NCI-H446 (cell line): ENCODE results near the gene PMEPA1.

Experiments used
- DNase-seq, 2 experiments: peaks; one replicate each; lab custom pipeline; 2025; lab: John Stamatoyannopoulos, UW

The PMEPA1 gene

GRCh38 chr20:57709823-57710799 lies at the start of gene PMEPA1:
Gene PMEPA1 (minus strand): TSS chr20:57710015. CDS start chr20:57709582, 433 bp downstream.
- peak; percentile 90 to 96 for DNase-seq

DNA sequence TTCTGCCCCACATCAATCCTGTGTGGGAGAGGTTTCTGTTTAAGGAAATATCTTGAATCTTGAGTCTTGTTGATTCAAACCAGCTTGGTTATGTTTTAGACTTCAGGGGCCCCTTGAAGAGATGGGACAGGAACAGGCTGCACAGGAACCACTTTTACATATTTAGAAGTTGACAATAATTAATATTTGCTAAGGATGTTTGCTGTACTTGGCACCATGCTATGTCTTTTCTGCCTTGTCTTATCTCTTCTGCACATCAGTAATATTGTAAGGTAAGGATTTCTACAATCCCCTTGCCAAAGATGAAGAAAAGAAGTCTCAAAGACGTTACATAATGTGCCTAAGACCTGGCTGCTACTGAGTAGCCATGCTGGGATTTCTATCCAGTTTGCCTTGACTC lies 48.0 kb upstream of the PMEPA1 start:
- DNase-seq, result no peak

DNA sequence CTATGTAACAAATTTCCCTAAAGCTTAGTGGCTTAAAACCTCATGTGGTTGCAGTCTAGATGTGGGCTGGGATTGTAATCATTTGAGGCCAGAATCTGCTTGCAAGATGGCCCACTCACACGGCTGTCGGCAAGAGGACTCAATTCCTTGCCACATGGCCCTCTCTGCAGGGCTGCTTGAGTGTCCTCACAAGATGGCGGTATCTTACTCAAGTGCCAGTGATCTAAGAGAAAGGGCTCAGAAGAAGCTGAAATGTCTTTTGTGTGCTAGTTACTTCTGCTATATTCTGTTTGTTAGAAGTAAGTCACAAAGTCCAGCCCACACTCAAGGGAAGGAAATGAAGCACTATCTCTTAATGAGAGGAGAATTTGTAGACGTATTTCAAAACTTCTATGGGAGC lies 47.1 kb upstream of the PMEPA1 start:
- DNase-seq, result no peak

DNA sequence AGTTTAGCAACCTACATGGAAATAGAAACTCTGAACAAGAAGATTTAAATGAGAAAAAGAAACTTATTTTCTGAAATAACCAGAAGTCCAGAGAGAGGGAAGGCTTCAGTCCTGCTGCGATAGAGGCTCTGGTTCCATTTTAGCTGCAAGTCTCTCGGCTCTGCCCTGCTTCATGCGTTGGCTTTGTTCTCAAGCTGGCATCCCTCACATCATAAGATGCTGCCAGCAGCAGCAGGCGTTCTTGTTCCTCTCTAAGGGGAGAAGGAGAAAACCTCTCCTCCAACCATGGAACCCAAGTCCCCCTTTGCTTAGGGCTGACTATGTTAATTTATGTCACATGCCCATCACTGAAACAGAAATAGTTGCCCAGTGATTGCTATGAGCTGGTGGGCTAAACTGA lies 46.4 kb upstream of the PMEPA1 start:
- no peak for DNase-seq

DNA sequence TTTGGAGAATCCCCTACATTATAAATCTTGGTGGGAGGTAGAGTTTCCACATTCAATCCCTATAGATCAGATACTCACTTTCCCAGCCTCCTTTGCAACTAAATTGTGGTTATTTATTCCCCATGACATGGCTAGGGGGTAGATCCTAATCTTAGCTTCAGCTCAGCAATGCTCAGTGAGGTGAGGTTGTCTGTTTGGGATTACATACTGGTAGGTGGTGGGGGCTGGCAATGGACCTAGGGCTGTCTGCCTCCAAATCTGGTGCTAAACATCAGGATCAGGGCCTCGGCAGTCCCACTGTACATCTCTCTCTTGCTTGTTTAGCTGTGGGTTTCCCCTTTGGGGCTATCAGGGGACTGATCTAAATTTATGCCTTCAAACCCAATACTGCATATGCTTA lies 45.8 kb upstream of the PMEPA1 start:
- DNase-seq, result no peak

GRCh38 chr20:57754190-57754589 lies 44.4 kb upstream of the PMEPA1 start:
- no peak for DNase-seq

DNA sequence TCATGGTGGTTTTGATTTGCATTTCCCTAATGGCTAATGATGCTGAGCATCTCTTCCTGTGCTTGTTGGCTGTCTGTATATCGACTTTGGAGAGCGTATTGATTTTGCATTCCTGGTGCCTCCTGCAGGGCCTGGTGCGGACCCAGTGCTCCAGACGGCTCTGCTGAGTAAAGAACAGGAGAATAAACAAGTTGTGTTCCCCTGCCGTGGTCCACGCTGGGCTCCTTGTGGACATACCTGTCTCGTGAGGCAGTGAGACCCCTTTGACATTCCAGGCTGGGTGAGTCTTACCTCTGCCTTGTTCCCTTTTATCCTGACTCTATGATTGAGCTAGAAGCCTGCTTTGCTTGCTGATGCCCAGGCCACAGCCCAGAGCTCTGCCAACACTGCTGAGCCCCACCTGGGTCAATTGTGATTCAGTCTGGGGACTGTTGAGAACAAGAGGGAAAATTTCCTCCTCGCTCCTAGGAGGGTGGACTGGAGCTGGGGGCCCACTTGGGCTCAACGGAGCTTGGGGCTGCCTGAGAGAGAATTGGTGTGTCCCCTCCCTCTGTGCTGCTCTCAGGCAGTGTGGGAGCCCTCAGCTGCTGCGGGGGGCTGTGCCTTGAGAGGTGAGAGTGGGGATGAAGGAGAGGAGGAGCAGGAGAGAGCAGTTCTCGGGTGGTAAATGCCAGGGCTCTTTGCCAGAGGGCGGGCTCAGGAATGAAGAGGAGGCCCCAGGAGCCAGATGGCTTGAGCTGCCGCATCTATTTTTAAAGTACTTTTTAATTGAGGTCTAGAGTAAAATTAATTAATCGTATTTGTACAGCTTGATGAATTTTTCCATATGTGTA lies 43.7 kb upstream of the PMEPA1 start:
- DNase-seq, result peak in 1 of 2 experiments; percentile 50

- DNase-seq, result no peak
These were observed 41.6 kb upstream of the PMEPA1 start for GRCh38 chr20:57751411-57751810.

GRCh38 chr20:57749869-57750268 lies 40.1 kb upstream of the PMEPA1 start:
- no peak for DNase-seq

DNA sequence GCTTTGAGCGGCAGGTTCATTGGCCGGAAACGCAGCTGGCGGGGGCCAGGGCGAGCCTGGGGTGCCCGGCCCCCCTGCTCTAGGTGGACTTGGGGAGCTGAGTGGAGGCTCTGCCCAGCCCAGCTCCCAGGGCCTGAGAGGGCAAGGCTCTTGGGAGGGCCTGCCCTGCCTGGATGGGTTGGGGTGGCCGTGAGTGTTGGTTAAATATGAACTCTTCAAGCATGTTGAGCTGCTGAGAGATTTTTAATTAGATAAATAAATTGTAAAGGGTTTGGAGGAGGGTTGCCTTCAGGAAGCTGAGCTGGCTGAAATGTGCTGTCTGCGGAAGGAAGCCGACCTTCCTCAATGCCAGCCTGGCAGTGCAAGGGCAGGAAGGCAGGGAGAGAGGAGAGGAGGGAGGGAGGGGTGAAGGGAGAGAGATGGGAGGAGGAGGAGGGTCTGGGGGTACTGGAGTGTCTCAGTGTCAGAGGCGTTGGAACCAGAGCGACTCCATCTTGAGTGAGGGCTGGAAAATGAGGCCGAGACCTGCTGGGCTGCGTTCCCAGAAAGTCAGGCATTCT lies 39.4 kb upstream of the PMEPA1 start:
- no peak for DNase-seq

GRCh38 chr20:57748601-57749130 lies 38.9 kb upstream of the PMEPA1 start:
- DNase-seq, result peak; percentile 63 to 94

DNA sequence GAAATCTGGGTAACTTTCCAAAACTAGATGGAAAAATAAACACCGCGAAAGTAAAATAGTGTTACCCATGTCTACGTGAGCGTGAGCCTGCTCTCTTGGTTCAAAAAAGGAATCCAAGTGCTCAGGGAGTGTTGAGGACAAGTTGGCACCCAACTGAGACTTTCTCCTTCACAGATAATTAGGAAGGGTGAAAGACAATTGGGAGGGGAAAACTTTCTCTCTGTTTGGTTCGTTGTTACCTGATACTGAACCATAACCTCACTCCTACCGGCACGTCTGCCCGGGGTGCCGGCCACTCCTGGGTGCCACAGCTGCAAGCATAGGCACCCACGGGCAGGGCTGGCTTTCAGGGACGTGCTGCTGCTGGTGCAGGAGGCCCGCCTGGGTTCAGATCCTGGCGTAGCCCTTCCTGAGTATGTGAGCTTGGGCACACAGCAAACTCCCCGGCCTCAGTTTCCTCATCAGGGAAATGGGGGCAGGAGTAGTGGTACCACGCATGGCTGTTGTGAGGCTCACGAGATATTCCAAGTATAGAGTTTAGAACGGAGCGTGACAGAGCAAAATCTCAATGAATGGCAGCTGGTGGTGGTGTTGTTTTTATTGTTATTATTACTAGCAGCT lies 38.2 kb upstream of the PMEPA1 start:
- DNase-seq, result no peak

DNA sequence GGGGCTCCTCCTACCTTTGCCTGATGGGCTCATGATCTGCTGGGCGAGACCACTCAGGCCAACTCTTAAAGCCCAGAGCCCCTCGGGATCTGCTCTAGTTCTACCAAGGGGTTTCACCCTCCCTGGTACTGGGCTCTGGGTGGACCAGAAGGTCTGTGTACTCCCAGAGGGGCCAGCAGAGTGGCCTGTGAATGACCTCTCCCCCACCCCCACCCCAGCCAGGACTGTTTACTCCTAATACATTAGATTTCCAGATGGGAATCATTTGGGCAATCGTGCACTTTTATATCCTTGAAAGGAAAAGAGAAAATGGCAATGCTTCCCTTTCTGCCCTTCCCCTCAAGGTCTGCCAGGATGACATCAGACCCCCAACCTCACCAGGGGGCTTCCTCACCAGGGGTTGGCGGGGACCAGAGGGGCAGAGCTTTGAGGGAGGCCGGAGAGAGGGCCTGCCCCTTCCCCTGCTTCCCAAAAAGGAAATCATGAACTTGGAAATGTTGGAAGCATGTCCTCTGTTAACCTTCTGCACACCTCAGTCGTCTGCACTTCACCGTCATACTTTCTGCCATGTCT lies 37.1 kb upstream of the PMEPA1 start:
- DNase-seq, result no peak

- no peak for DNase-seq
These were observed 36.4 kb upstream of the PMEPA1 start for GRCh38 chr20:57746201-57746600.

DNA sequence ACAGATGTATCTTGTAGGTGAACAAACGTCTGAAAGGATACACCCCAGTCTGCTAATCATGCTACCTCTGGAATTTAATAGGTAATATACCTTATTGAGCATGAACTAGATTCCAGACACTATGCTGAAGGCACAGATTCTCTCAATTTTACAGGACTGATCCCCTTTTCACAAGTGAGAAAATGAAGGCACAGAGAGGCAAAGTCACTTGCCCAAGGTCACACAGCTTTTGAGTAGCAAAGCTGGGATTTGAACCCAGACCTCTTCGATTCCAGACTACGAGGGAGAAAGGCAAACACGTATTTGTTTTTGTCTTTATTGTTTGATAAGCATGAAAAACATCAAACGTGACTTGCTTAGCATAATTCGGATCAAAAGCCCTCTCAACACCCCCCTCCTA lies 34.4 kb upstream of the PMEPA1 start:
- no peak for DNase-seq

DNA sequence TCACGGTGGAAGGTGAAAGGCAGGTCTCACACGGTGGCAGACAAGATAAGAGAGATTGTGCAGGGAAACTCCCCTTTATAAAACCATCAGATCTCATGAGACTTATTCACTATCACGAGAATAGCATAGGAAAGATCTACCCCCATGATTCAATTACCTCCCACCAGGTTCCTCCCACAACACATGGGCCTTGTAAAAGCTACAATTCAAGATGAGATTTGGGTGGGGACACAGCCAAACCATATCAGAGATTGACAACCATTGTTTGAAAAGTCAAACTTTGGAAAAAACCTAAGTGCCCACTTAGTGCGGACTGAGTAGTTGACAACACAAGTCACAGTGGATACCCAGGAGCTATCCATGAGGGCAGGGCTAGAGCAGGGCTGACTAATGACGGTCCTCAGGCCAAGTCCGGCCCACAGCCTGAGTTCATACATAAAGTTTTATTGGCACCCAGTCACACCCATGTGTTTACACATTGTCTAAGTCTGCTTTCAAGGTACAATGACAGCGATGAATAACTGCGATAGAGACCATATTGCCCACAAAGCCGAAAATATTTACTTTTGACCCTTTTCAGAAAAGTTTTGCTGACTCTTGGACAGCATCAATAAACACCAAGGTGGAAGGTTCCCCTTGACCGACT lies 33.8 kb upstream of the PMEPA1 start:
- no peak for DNase-seq

- DNase-seq, result no peak
These were observed 32.8 kb upstream of the PMEPA1 start for GRCh38 chr20:57742507-57743181.

DNA sequence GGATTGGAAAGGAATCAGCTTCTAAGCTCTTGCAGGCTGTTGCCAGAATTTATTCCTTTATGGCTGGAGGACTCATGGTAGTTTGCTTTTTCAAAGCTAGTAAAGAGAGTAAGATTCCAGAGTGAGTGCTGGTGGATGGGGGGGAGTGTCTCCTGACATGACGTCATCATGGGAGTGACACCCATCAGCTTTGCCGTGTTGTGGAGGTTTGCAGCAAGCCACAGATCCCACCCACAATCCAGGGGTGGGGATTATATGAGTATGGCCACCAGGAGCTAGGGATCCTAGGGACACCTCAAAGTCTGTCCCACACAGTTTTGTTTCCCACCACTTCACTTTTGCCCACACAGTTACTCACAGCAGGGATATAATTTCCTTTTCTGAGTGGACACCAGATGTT lies 28.7 kb upstream of the PMEPA1 start:
- DNase-seq, result no peak

DNA sequence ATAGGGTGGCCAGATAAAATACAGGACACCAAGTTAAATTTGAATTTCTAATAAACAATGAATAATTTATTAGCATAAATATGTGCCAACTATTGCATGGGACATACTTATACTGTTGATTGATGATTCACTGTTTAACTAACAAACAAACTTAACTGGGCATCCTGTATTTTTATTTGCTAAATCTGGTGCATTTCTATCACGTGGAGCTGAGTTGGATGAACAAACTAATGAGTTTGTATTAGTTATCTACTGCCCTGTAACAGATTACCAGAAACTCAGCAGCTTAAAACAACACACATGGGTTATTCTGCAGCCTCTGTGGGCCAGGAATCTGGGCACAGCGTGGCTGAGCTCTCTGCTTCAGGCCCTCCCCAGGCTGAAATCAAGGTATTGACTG lies 28.2 kb upstream of the PMEPA1 start:
- no peak for DNase-seq

DNA sequence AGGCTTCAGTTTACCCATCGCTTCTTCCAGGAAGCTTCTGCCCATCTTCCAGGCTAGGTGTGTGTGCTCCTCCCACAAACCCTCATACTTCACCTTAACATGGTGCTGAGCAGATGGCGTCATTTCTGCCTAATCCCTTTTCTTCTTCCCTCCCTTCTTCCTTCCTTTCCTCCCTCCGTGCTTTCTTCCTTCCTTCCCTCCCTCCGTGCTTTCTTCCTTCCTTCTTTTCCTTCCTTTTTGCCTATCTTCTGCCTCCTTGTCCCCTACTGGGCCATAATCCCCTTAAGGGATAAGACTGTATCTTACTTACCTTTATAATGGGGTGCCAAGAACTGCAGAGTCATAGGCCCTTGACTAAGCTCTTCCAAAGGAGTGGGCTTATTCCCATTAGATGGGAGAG lies 27.5 kb upstream of the PMEPA1 start:
- DNase-seq, result no peak
